ENCODE results near the gene ZFYVE27. TPM values are rescaled to one million over a fixed set of nuclear protein-coding genes. Genes with fewer than 3 reads are reported as not detected.
A peak's percentile ranks its signal among the peaks of the same experiment; 100 is the strongest.

The ZFYVE27 gene
- polyA plus RNA-seq, 1 donor (not counting 4 experiments of a cell fraction or from before 2014, with no cell fraction given): 14.3 TPM

DNA sequence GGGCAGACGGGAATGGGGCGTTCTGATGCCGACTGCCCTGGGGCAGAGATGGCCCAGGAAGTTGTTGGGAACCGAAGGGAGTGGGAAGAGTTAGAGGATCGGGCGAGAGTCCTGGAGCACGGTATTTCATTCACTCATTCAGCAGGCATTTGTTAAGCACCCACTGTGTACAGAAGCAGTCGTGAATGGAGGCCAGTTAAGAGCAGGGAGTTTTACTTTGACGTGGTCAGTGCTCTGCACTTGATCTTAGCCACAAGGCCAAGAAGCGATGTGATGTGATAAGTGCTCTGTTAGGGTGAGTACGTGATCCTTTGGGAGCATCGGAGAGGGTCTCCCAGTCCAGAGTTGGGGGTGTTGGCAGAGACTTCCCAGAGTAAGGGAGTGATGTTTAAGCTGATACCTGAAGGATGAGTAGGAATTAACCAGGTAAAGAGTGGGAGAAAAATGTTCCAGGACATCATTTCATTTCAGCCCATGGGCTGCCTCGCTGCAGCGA is 890 bp downstream of the ZFYVE27 start:
- Histone ChIP-seq H3K27ac (ENCODE audit: control insufficient read depth, insufficient read depth, low read length) (peak overlapping the region; percentile 73), H3K4me1 (ENCODE audit: control insufficient read depth, extremely low read depth, insufficient read depth, low read length) (peaks cover 10% of the 10 kb centered on the region), H3K9me1 (ENCODE audit: control insufficient read depth, extremely low read depth, insufficient read depth, low read length) (no peaks in the 10 kb centered on the region), H3K79me2 (ENCODE audit: control insufficient read depth, insufficient read depth, low read length) (peaks cover 45% of the 10 kb centered on the region), H3K27me3 (ENCODE audit: control insufficient read depth, extremely low read depth, insufficient read depth, low read length) (no peaks in the 10 kb centered on the region), H3K9ac (ENCODE audit: control insufficient read depth, extremely low read depth, insufficient read depth, low read length) (peak overlapping the region; percentile 91), H3K9me3 (ENCODE audit: control insufficient read depth, low read depth, low read length) (no peaks in the 10 kb centered on the region), H2AFZ (ENCODE audit: control insufficient read depth, low read length) (no peak overlapping the region), H3K4me2 (ENCODE audit: control insufficient read depth, extremely low read depth, insufficient read depth, low read depth, low read length) (peak overlapping the region; percentile 86), H3K4me3 (ENCODE audit: control insufficient read depth in 2 of 3, extremely low read depth in 1 of 3, insufficient read depth in 2 of 3, low read depth in 1 of 3, low read length in 3 of 3) (peak overlapping the region; percentile 66 to 82 (median 72)), H3K36me3 (ENCODE audit: control insufficient read depth in 2 of 2, extremely low read depth in 1 of 2, insufficient read depth in 2 of 2, low read length in 2 of 2) (peaks cover 10 to 13% of the 10 kb centered on the region in 2 experiments), H4K20me1 (ENCODE audit: control insufficient read depth, extremely low read depth, insufficient read depth, low read length) (no peaks in the 10 kb centered on the region)
- dilution Hi-C loops (cut with MboI; ENCODE audit: extremely low pct_ligation_motif_present, low sequenced_read_pairs): no loop called here
- DNase-seq (ENCODE audit: low read depth, low spot score): no peak
- FAIRE-seq: no peak
- TF ChIP-seq CTCF (optimal IDR thresholded peaks at IDR 0.05 in 1 of 3, IDR thresholded peaks at IDR 0.05 in 1 of 3, conservative IDR thresholded peaks at IDR 0.05 in 1 of 3; ENCODE audit: extremely low read depth in 1 of 3, insufficient read depth in 2 of 3, low read length in 3 of 3) (no peak), EZH2 (IDR thresholded peaks at IDR 0.05; ENCODE audit: low read length) (no peak)

DNA sequence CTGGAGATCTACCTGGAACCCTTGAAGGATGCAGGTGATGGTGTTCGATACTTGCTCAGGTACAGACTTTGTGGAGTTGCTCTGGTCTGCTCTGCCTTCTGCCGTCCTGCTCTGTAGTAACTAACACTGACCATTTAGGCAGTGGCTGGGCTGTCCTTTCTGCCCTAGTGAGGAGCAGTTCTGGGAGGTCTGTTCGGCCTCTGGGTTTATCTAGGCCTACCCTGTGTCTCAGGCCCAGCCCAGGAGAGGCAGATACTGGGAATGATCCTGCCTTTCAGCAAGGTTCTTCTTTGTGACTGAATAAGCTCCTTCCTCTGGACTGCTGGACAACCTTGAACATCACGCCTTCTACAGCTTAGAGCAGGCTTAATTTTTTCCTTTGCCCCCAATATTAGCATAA is 1.7 kb downstream of the ZFYVE27 start:
- DNase-seq (ENCODE audit: low read depth, low spot score) (no peak), FAIRE-seq (no peak)
- Histone ChIP-seq H3K9me3 (ENCODE audit: control insufficient read depth, low read depth, low read length) (no peaks in the 10 kb centered on the region), H3K4me1 (ENCODE audit: control insufficient read depth, extremely low read depth, insufficient read depth, low read length) (peaks cover 10% of the 10 kb centered on the region), H2AFZ (ENCODE audit: control insufficient read depth, low read length) (no peak overlapping the region), H3K9ac (ENCODE audit: control insufficient read depth, extremely low read depth, insufficient read depth, low read length) (no peak overlapping the region), H3K4me2 (ENCODE audit: control insufficient read depth, extremely low read depth, insufficient read depth, low read depth, low read length) (peak overlapping the region; percentile 86), H3K27ac (ENCODE audit: control insufficient read depth, insufficient read depth, low read length) (no peak overlapping the region), H4K20me1 (ENCODE audit: control insufficient read depth, extremely low read depth, insufficient read depth, low read length) (no peaks in the 10 kb centered on the region), H3K4me3 (ENCODE audit: control insufficient read depth in 2 of 3, extremely low read depth in 1 of 3, insufficient read depth in 2 of 3, low read depth in 1 of 3, low read length in 3 of 3) (no peak overlapping the region), H3K27me3 (ENCODE audit: control insufficient read depth, extremely low read depth, insufficient read depth, low read length) (no peaks in the 10 kb centered on the region), H3K9me1 (ENCODE audit: control insufficient read depth, extremely low read depth, insufficient read depth, low read length) (no peaks in the 10 kb centered on the region), H3K79me2 (ENCODE audit: control insufficient read depth, insufficient read depth, low read length) (peaks cover 51% of the 10 kb centered on the region), H3K36me3 (ENCODE audit: control insufficient read depth in 2 of 2, extremely low read depth in 1 of 2, insufficient read depth in 2 of 2, low read length in 2 of 2) (peaks cover 13 to 21% of the 10 kb centered on the region in 2 experiments)
- dilution Hi-C loops (cut with MboI; ENCODE audit: extremely low pct_ligation_motif_present, low sequenced_read_pairs): no loop called here
- TF ChIP-seq EZH2 (IDR thresholded peaks at IDR 0.05; ENCODE audit: low read length) (no peak), CTCF (optimal IDR thresholded peaks at IDR 0.05 in 1 of 3, IDR thresholded peaks at IDR 0.05 in 1 of 3, conservative IDR thresholded peaks at IDR 0.05 in 1 of 3; ENCODE audit: extremely low read depth in 1 of 3, insufficient read depth in 2 of 3, low read length in 3 of 3) (no peak)

Data from keratinocyte (primary cell).